Suprapubic skin (tissue), 4 donors: Measurements from ENCODE around the gene ZNF652. TPM values are rescaled to one million over a fixed set of nuclear protein-coding genes. Genes with fewer than 3 reads are reported as not detected.
A peak's percentile ranks its signal among the peaks of the same experiment; 100 is the strongest.
"Not testable (repeated sequence)": the region's sequence is repeated elsewhere in the genome, so short reads cannot be mapped to it uniquely, and the experiment has no call there.

Experiments
- DNase-seq, 2 donors: peaks; one replicate each; pipeline ENCODE4 v3.0.0-alpha.2; 2019; ENCODE audit warnings: low spot score in 2 of 2
- H3K27ac ChIP-seq: fragments of 200-600 bp; sonication (generic); one replicate; pipeline ENCODE4 v1.5.1; 2019
- H3K27me3 ChIP-seq: fragments of 200-600 bp; sonication (generic); one replicate; pipeline ENCODE4 v1.5.1; 2019
- H3K36me3 ChIP-seq: fragments of 200-600 bp; sonication (generic); one replicate; pipeline ENCODE4 v1.5.1; 2019
- H3K4me1 ChIP-seq: fragments of 200-600 bp; sonication (generic); one replicate; pipeline ENCODE4 v1.5.1; 2019
- H3K4me3 ChIP-seq: fragments of 200-600 bp; sonication (generic); one replicate; pipeline ENCODE4 v1.5.1; 2019; ENCODE audit warnings: mild to moderate bottlenecking
- H3K9me3 ChIP-seq: fragments of 200-600 bp; sonication (generic); one replicate; pipeline ENCODE4 v1.5.1; 2019
- EP300 ChIP-seq: sonication (generic); formaldehyde crosslinking; IDR thresholded peaks from one replicate; pipeline ENCODE4 v1.6.1; 2017; ENCODE audit warnings: antibody characterized with exemption
- POLR2A ChIP-seq, 2 donors: fragments of 450-650 bp; IDR thresholded peaks; one replicate each; pipeline ENCODE4 v1.6.1; 2017; ENCODE audit warnings: antibody characterized with exemption in 2 of 2, mild to moderate bottlenecking in 2 of 2, moderate library complexity in 2 of 2
- POLR2AphosphoS5 ChIP-seq, 3 donors: sonication (generic); formaldehyde crosslinking; IDR thresholded peaks; one replicate each; pipeline ENCODE4 v1.6.1; 2017; ENCODE audit warnings: antibody characterized with exemption in 3 of 3
- WGBS: methylation state at CpG from one replicate; pipeline ENCODE4 v1.1.5; 2018; 5-methylcytosine and 5-hydroxymethylcytosine counted together
- total RNA-seq, 4 donors: library from RNA; depleted of rRNA; stranded (reverse); fragments of >200 nt; gene quantifications; one replicate each; pipeline ENCODE4 v1.1.0, GENCODE V29; 2016
- TF ChIP-seq, protein P1 (sequence below), 2 donors: fragments of 200-600 bp in 1 of 2; fragments of 450-650 bp in 1 of 2; sonication (generic) in 1 of 2; IDR thresholded peaks; one replicate each; pipeline ENCODE4 v1.5.1; 2016 to 2019; ENCODE audit warnings: antibody characterized with exemption in 2 of 2, mild to moderate bottlenecking in 1 of 2, moderate library complexity in 1 of 2

Gene ZNF652
- total RNA-seq, 4 donors from 2014 or later, result 76.6 to 148 (median 83.2) TPM

DNA sequence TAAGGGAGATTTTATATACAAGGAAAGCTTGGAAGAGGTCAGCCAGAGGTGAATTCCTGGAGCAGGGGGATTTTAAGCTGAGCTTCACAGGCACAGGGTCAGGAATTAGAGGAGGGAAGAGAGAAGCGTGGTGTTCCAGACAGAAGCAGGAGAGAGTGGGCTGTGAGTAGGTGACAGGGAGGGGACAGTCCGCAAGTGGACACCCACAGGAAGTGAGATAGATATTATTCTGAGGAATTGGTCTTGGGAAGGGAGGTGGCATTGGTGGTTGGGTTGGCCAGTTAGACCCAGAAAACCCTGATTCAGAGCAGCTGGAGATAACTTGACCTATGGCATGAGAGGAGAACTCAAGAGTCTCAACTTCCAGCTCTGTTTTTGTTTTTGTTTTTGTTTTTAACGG, 37.9 kb upstream of the ZNF652 start:
- Histone ChIP-seq H3K36me3 (peaks cover 20% of the 10 kb centered on the region), H3K27me3 (no peaks in the 10 kb centered on the region), H3K4me3 (no peak overlapping the region), H3K4me1 (peaks cover 11% of the 10 kb centered on the region), H3K27ac (peak overlapping the region; percentile 1), H3K9me3 (no peaks in the 10 kb centered on the region)
- 69% methylated on average over 3 of the region's 3 CpGs for WGBS
- peak in 1 of 2 donors; percentile 15 for DNase-seq
- TF ChIP-seq POLR2AphosphoS5 (IDR thresholded peaks at IDR 0.05), result no peak
- TF ChIP-seq, protein P1, sequence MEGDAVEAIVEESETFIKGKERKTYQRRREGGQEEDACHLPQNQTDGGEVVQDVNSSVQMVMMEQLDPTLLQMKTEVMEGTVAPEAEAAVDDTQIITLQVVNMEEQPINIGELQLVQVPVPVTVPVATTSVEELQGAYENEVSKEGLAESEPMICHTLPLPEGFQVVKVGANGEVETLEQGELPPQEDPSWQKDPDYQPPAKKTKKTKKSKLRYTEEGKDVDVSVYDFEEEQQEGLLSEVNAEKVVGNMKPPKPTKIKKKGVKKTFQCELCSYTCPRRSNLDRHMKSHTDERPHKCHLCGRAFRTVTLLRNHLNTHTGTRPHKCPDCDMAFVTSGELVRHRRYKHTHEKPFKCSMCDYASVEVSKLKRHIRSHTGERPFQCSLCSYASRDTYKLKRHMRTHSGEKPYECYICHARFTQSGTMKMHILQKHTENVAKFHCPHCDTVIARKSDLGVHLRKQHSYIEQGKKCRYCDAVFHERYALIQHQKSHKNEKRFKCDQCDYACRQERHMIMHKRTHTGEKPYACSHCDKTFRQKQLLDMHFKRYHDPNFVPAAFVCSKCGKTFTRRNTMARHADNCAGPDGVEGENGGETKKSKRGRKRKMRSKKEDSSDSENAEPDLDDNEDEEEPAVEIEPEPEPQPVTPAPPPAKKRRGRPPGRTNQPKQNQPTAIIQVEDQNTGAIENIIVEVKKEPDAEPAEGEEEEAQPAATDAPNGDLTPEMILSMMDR (IDR thresholded peaks at IDR 0.05), result no peak
- TF ChIP-seq POLR2A (IDR thresholded peaks at IDR 0.05), result no peak
- no peak for TF ChIP-seq EP300

DNA sequence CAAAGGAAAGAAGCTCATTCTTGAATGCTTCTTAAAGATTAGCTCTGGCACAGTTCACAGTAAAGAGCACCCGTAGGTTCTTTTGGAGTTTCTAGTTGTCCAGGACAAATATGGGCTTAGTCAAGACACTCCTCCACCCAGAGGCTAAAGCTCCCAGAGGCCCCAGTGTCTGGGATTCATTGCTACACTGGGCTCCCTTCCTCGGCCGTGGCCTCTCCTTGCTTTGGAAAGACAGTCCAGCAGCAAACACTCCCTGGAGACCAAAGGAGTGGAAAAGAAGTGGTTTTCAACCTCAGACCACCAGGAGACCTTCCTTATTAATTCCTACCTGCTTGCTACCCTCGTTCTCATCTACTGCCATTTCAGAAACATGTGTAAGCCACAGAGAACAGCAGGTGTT, 35.5 kb upstream of the ZNF652 start:
- Histone ChIP-seq H3K27ac (peak overlapping the region; percentile 4), H3K36me3 (peaks cover 1% of the 10 kb centered on the region), H3K4me3 (no peak overlapping the region), H3K27me3 (no peaks in the 10 kb centered on the region), H3K9me3 (no peaks in the 10 kb centered on the region), H3K4me1 (peaks cover 23% of the 10 kb centered on the region)
- TF ChIP-seq POLR2AphosphoS5 (IDR thresholded peaks at IDR 0.05) (no peak), POLR2A (IDR thresholded peaks at IDR 0.05) (no peak), EP300 (no peak)
- TF ChIP-seq, protein P1 (IDR thresholded peaks at IDR 0.05), result no peak
- WGBS, result 60% methylated on average over 4 of the region's 4 CpGs
- no peak for DNase-seq

DNA sequence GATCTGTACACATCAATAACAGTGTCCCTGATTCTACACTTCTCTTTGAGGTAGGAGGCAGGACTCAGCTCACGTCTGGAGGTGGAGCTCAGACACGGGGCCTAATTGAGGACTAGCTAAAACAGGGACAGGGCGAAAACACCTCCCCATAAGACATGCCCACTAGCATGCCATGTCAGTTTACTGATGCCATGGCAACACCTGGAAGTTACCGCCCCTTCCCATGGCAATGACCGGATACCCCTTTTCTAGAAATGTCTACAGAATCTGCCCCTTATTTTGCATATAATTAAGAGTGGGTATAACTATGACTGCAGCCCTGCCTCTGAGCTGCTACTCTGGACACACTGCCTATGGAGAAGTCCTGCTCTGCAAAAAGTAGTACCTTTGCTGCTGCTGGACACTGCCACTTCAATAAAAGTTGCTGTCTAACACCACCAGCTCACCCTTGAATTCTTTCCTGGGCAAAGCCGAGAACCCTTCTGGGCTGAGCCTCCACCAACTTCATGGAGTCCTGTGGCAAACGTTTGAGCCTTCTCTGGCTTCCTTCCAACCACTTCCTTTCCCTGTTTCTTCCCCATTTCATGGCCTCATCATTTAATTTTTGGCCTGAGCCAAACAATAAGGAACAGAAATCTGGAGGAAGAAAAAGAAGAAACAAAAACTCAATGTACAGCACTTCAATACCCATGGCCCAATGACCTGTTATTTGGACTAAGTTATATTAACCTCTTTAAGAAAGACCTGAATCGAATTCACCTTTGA, 31.6 kb upstream of the ZNF652 start:
- 67% methylated on average over 8 of the region's 8 CpGs for WGBS
- TF ChIP-seq POLR2AphosphoS5 (IDR thresholded peaks at IDR 0.05) (no peak), EP300 (no peak), POLR2A (IDR thresholded peaks at IDR 0.05) (no peak)
- TF ChIP-seq, protein P1 (IDR thresholded peaks at IDR 0.05), result no peak
- DNase-seq, result no peak
- no peaks in the 10 kb centered on the region for H3K27me3 ChIP-seq
- H3K4me1 ChIP-seq, result peaks cover 47% of the 10 kb centered on the region
- H3K36me3 ChIP-seq, result no peaks in the 10 kb centered on the region
- no peak overlapping the region for H3K27ac ChIP-seq
- no peaks in the 10 kb centered on the region for H3K9me3 ChIP-seq
- no peak overlapping the region for H3K4me3 ChIP-seq

DNA sequence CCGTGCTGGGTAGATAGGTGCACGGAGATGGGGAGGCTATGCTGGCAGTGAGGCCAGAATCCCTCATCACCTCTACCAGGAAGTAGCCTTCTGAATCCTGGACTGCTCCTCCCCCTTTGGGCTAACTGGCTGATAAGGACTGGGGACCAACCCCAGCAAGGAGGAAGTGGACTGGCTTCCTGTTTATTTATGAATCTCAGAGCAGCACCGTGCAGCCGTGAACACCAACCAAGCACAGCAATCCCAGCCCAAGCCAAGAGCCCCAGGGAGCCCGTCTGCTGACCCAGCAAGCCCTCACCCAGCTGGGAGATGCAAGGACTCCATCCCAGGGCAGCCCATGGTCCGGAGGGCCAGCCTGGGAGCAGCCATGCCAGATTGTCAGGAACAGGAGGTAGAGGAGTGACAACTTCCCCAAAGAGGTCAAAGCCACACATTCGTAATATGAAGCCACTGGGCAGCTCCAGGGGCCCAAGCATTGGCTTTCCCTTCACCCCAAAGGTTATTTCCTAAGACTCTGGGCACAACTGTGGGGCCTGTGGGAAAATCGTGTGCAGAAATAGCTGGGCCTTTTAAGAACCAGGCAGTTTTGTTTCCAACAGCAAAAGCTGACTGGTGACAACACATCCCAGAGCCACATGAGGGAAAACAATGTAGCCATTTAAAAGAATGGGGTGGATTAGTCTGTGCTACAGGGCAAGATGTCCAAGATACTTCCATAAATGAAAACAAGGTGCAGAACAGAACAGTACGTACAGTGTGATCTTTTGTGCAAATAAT, 28.7 kb upstream of the ZNF652 start:
- TF ChIP-seq POLR2AphosphoS5 (IDR thresholded peaks at IDR 0.05) (no peak), POLR2A (IDR thresholded peaks at IDR 0.05) (no peak), EP300 (no peak)
- TF ChIP-seq, protein P1 (IDR thresholded peaks at IDR 0.05), result no peak
- Histone ChIP-seq H3K4me1 (peaks cover 48% of the 10 kb centered on the region), H3K27me3 (no peaks in the 10 kb centered on the region), H3K36me3 (no peaks in the 10 kb centered on the region), H3K27ac (peak overlapping the region; percentile 85), H3K4me3 (peak overlapping the region; percentile 7), H3K9me3 (no peaks in the 10 kb centered on the region)
- WGBS, result 65% methylated on average over 6 of the region's 9 CpGs
- DNase-seq, result no peak

DNA sequence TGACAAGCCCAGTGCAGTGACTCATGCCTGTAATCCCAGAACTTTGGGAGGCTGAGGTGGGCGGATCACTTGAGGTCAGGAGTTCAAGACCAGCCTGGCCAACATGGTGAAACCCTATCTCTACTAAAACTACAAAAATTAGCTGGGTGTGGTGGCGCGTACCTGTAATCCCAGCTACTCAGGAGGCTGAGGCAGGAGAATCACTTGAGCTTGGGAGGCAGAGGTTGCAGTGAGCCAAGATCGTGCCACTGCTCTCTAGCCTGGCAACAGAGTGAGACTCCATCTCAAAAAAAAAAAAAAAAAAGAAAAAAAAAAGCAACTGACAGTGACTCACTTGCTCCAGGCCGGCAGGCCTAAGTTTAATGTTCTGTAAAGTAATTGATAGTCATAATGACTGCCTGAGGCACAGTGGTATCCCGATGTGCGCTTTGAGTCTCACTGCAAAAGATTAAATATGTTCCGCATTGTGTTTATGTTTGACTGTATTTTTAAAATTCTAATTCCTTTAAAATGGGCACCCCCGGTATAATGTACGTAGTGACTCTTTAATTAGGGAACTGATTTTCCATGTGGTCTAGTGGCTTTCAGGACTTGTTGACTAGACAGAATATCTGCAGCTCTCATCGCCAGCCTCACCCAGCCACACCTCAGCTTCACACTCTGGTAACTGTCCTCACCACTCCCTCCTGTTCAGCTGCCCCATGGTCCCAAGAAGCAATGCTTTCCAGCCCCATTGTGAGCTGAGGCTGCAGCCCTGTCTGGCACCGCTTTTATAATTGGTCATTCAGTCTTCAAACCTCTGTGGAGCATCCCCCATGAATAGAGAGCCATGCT, 27.7 kb upstream of the ZNF652 start:
- Histone ChIP-seq H3K27ac (peak overlapping the region; percentile 85), H3K4me1 (peaks cover 47% of the 10 kb centered on the region)
- not testable (repeated sequence) for DNase-seq, H3K27me3 ChIP-seq, H3K4me3 ChIP-seq, H3K36me3 ChIP-seq, H3K9me3 ChIP-seq
- WGBS, result 51% methylated on average over 12 of the region's 12 CpGs
